Measurements from ENCODE around the gene CACNA1H. TPM values are rescaled to one million over a fixed set of nuclear protein-coding genes. Genes with fewer than 3 reads are reported as not detected.

Gene CACNA1H
- total RNA-seq, 4 donors from 2014 or later: 1.8 to 13.6 (median 10.2) TPM

- no peak for DNase-seq (ENCODE audit: low spot score)
- TF ChIP-seq CTCF (IDR thresholded peaks at IDR 0.05): no peak
- no peak for ATAC-seq (ENCODE audit: low FRiP score)
These were observed 20.5 kb upstream of the CACNA1H start for GRCh38 chr16:1132431-1132830.

GRCh38 chr16:1133271-1133670, 19.6 kb upstream of the CACNA1H start:
- no peak for ATAC-seq (ENCODE audit: low FRiP score)
- DNase-seq (ENCODE audit: low spot score): no peak
- TF ChIP-seq CTCF (IDR thresholded peaks at IDR 0.05): no peak

GRCh38 chr16:1133810-1134520, 18.9 kb upstream of the CACNA1H start:
- DNase-seq (ENCODE audit: low spot score) (no peak), ATAC-seq (ENCODE audit: low FRiP score) (no peak)
- TF ChIP-seq CTCF (IDR thresholded peaks at IDR 0.05): no peak

GRCh38 chr16:1134776-1135458, 18.0 kb upstream of the CACNA1H start:
- DNase-seq (ENCODE audit: low spot score): no peak
- no peak for TF ChIP-seq CTCF (IDR thresholded peaks at IDR 0.05)
- no peak for ATAC-seq (ENCODE audit: low FRiP score)

- ATAC-seq (ENCODE audit: low FRiP score) (no peak), DNase-seq (ENCODE audit: low spot score) (no peak)
- no peak for TF ChIP-seq CTCF (IDR thresholded peaks at IDR 0.05)
These were observed 17.5 kb upstream of the CACNA1H start for GRCh38 chr16:1135459-1135825.

GRCh38 chr16:1137604-1138003, 15.3 kb upstream of the CACNA1H start:
- ATAC-seq (ENCODE audit: low FRiP score): no peak
- DNase-seq (ENCODE audit: low spot score): no peak
- no peak for TF ChIP-seq CTCF (IDR thresholded peaks at IDR 0.05)
